Activated CD4-positive, CD25-positive, alpha-beta regulatory T cell treated with anti-CD3 and anti-CD28 coated beads, Interleukin-2, amount 50 U/mL, for 24 hours (primary cell): ENCODE results near the gene BIRC3.
"Not testable (repeated sequence)": the region's sequence is repeated elsewhere in the genome, so short reads cannot be mapped to it uniquely, and the experiment has no call there.

ENCODE experiments used
- ATAC-seq, 2 donors: fragments of 150-1000 bp; cut with Tn5 transposase; one replicate each; pipeline ENCODE4 v1.10.0; 2021; ENCODE audit warnings: mild to moderate bottlenecking in 1 of 2, moderate library complexity in 1 of 2

Gene BIRC3

GRCh38 chr11:102296757-102297156, 20.5 kb upstream of the BIRC3 start:
- ATAC-seq = not testable (repeated sequence)

GRCh38 chr11:102300837-102301236, 16.4 kb upstream of the BIRC3 start:
- ATAC-seq = not testable (repeated sequence)

GRCh38 chr11:102302241-102302640, 15.0 kb upstream of the BIRC3 start:
- ATAC-seq = no peak

GRCh38 chr11:102304686-102305085, 12.6 kb upstream of the BIRC3 start:
- ATAC-seq = no peak

- ATAC-seq = no peak
Measured at GRCh38 chr11:102305352-102306047, 11.8 kb upstream of the BIRC3 start.

DNA sequence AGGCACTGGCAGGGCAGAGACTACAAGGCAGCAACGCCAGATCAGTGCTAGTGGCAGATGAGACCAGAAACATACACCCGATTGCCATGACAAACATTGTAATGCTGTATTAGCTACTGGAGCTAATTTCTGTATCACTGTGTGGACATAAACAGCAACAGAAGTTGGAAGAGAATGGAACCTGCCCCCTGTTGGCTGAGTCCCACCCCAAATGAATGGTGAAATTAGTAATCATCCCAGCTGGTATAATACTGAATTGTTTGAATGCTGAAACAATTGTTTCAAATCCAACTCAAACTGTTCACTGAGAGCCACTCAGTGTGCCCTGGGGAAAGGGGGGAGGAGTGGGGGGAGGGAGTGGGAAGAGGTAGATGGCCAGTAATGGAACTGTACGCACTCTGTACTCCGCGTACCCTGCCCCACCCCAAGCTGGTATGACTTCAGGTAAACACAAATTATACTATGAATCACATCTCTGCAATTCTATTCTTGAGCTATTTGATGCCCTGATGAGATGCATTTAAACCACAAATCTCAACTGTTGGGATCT, 11.2 kb upstream of the BIRC3 start:
- peak; percentile 71 to 73 for ATAC-seq

DNA sequence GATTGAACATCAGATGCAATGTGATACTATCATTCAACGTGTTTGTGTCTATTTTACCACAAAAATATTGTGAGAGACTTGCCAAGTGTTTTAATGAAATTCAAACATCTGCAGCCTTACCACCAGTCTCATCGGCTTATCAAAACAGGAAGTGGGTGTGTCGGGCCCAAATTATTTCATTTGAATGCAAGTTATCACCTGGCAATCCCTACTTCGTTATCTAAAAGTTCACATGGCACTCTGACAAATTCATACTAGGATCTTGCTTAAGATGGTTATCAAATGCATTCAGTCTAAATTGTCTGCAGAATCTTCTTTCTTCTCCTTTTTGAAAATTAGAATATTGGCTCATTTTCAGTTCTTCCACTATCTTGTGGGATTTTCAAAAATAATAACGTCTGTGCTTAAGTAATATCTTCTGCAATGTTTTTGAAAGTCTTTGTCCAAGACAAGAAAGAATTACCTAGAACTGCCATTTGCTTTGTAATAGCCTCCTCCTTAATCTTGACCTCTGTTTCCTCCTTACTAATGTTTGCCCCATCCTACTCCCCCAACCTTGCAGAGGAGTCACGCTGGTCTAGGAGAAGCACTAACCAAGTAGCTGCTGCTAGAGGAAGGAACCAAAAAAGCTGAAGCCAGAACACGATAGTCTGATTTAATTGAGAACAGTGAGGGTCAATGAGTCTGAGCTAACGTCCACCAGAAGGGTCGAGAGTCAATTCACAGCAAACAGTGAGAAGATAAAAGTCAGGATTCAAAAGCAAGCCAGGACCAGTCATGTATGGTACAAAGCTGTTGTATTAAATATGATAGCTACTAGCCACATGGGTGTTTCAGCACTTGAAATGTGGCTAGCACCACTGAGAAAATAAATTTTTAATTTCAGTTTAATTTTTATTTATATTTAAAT, 10.2 kb upstream of the BIRC3 start:
- ATAC-seq = peak; percentile 53 to 61

- no peak for ATAC-seq
Measured at GRCh38 chr11:102307727-102308038, 9.6 kb upstream of the BIRC3 start.

- no peak for ATAC-seq
Measured at GRCh38 chr11:102309621-102310541, 7.4 kb upstream of the BIRC3 start.

DNA sequence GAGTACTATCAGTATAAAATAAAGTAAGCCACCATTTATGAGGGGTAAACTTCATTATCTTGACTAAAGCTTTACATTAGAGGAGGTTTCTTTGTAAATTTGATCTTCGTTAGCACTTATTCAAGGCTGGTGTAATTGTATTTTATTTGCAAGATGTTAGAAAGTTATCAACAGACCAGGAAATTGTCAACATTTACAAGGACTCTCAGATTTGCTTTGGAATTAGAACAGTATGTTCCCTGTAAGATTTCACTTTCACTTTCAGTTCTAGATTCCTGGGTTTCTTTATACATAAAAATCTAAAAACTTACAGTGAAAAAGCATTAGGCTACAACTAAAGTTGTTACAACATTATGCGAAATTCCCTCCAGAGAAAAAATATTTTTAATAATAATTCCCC, 4.6 kb upstream of the BIRC3 start:
- no peak for ATAC-seq

DNA sequence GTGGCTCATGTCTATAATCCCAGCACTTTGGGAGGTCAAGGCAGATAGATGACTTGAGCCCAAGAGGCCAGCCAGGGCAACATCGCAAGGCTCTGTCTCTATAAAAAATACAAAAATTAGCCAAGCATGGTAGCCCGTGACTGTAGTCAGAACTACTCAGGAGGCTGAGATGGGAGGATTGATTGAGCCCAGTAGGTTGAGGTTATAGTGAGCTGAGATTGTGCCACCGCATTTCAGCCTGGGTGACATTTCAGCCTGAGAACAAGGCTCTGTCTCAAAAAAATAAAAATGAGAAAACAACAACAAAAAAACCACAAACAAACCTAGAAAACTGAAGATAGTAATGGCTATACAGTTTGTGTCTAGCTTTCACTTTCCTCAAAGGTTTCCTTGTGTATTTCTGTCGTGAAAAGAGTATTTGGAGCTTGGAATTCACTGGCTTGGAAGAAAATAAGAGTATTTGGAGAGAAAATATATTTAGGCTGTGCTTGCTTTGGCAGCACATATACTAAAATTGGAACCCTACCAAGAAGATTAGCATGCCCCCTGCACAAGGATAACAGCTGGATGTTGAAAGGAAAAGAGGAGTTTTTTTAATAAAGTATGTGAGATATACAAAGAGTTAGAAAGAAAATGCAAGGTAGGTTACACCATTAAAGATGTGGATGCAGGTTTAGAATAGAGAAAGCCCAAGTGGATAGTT, 3.9 kb upstream of the BIRC3 start:
- ATAC-seq = no peak

DNA sequence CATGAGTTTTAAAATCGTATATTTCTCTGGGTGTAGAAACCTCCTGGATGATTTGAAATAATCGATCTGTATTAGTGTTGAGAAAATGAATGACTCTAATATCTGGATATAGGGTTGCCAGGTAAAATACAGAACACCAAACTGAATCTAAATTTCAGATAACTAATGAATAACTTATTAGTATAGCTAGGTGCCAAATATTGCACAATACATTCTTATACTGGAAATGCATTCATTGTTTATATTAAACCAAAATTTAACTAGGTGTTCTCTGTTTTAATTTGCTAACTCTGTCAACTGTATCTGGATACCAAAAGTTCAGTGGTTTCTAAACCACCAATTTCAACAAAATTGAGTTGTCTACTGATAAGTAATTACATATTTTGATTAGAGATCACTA, 2.5 kb upstream of the BIRC3 start:
- no peak for ATAC-seq

DNA sequence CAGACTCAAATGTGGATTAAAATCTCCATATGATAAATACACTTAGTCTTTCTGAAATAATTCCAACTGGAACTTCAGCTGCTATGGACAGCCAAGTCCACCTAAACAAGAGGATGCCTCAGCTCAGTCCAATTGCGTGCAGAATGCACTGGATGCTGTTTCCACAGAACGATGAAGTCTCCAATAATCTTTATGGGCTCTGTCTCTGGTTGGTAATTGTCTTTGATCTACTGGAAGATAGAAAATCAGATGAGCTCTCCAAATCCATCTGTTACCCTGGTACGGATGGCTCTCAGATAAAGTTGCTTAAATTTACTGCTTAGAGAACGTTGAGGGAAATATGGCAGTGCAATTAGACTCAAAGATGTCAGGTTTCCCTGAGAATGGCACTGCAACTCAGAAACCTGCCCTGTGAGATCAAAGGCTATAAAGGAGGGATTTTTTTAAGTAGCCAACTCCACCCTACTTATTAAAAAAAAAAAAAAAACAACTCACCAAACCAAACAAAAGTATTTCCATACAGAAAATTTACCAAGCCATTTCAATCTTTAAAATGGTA, 859 bp upstream of the BIRC3 start:
- ATAC-seq = no peak

DNA sequence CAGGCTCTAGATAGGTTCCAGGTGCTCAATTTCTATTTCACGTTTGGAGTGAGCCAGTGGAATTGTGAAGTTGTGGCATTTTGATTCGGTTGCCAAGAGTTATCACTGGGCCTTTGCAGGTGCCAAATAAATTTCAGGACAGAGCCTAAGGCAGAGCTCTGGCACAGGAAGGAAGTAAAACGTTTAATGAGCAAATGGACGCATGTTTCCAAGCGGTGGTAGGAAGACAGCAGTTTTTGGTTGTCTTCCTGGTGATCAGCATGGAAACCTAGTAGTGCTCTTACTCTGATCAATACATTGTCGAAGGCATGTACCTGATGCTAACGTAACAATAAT, 452 bp downstream of the BIRC3 start:
- peak in 1 of 2 donors; percentile 1 for ATAC-seq

GRCh38 chr11:102318469-102318868, 1.2 kb downstream of the BIRC3 start:
- peak; percentile 30 to 36 for ATAC-seq

GRCh38 chr11:102319544-102319943, 2.3 kb downstream of the BIRC3 start:
- no peak for ATAC-seq

DNA sequence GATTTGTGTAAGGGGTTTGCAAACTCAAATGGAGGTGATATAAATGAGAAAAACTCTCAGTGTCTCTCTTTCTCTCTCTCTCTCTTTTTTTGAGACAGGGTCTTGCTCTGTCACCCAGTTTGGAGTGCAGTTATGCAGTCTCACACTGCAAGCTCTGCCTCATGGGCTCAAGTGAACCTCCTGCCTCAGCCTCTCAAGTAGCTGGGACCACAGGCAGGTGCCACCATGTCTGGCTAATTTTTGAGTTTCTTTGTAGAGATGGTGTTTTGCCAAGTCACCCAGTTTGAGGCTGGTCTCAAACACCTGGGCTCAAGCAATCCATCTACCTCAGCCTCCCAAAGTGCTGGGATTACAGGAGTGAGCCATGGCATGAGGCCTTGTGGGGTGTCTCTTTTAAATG, 2.9 kb downstream of the BIRC3 start:
- no peak for ATAC-seq

DNA sequence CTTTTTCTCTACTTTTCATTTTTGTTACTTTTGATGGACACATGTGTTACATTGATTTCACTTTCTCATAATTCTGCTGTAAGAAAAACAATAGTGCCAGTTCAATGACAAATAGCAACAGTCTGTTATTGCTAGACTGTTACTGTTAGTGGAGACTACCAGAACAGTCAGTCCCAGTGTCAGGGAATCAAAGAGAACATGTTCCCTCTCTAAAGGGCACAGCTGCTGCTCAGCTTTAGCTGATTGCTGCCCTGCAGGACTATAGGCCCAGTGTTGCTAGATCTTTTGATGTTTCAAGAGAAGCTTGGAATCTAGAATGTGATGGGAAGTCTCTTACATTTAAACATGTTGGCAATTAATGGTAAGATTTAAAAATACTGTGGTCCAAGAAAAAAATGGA, 3.4 kb downstream of the BIRC3 start:
- ATAC-seq = no peak

DNA sequence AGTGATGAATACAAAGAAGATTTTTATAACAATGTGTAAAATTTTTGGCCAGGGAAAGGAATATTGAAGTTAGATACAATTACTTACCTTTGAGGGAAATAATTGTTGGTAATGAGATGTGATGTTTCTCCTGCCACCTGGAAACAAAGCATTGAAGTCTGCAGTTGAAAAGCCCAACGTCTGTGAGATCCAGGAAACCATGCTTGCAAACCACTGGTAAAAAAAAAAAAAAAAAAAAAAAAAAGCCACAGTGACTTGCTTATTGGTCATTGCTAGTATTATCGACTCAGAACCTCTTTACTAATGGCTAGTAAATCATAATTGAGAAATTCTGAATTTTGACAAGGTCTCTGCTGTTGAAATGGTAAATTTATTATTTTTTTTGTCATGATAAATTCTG, 5.3 kb downstream of the BIRC3 start:
- no peak for ATAC-seq

GRCh38 chr11:102323542-102324251, 6.4 kb downstream of the BIRC3 start:
- no peak for ATAC-seq

DNA sequence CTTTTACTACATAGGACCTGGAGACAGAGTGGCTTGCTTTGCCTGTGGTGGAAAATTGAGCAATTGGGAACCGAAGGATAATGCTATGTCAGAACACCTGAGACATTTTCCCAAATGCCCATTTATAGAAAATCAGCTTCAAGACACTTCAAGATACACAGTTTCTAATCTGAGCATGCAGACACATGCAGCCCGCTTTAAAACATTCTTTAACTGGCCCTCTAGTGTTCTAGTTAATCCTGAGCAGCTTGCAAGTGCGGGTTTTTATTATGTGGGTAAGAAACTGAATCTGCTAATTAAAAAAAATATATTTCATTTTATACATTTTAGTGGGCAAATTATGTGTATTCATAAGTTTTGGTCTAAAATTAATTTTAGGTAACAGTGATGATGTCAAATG, 7.8 kb downstream of the BIRC3 start:
- ATAC-seq = peak in 1 of 2 donors; percentile 27
